Astrocyte (in vitro differentiated cells and primary cell): ENCODE data around the gene ZNF407.

ENCODE experiments used
- CTCF ChIP-seq: IDR thresholded peaks from 2 replicates; pipeline ENCODE4 v1.5.1; 2011; ENCODE audit warnings: low read depth, mild to moderate bottlenecking, inconsistent platforms, low read length, moderate library complexity; ENCODE audit not compliant: insufficient read depth
- EZH2 ChIP-seq: IDR thresholded peaks from 2 replicates; pipeline ENCODE4 v1.6.1; 2012; ENCODE audit warnings: mild to moderate bottlenecking, low read length, inconsistent platforms; ENCODE audit not compliant: insufficient read depth

GRCh38 chr18:74682991-74683297 is 85.3 kb downstream of the ZNF407 start:
- TF ChIP-seq CTCF, result no peak
- no peak for TF ChIP-seq EZH2
